Measurements from ENCODE around the gene RAB1A. TPM values are rescaled to one million over a fixed set of nuclear protein-coding genes. Genes with fewer than 3 reads are reported as not detected.

The RAB1A gene
- total and polyA plus RNA-seq, 2 donors (not counting 1 experiment from before 2014, with no cell fraction given), result 26.6 to 42.2 TPM

DNA sequence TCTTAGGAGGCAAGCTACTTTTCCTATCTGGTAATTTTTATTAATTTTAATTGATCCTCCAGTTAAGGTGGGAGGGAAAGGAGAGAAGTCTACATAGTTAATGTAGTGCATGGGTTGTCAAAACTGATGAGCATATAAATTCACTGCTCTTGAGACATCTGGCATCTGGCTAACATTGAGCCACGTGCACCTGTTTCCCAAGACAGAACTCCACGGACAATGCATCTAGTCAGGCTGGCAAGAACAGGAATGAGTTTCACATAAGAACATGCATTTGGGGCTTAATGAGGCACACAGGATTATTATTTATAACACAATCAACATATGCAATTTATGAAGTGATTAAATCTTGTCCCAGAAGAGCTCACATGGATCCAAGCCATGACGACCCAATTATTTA lies 16.2 kb upstream of the RAB1A start:
- Histone ChIP-seq H3K4me3 (ENCODE audit: control extremely low read depth in 1 of 5, extremely low read depth in 1 of 5, insufficient read depth in 1 of 5, low read depth in 2 of 5, low read length in 4 of 5) (no peak overlapping the region), H3K36me3 (replicated peaks in 1 of 2; ENCODE audit: control extremely low read depth in 1 of 2, control insufficient read depth in 1 of 2, extremely low read depth in 1 of 2, insufficient read depth in 2 of 2, low read length in 1 of 2) (no peaks in the 10 kb centered on the region), H4K20me1 (ENCODE audit: control insufficient read depth, insufficient read depth, low read length, poor library complexity, severe bottlenecking) (no peaks in the 10 kb centered on the region), H2AFZ (ENCODE audit: insufficient read depth, low read depth, low read length, poor library complexity, severe bottlenecking) (no peak overlapping the region), H3K27ac (ENCODE audit: low read length in 2 of 2) (no peak overlapping the region), H3K9ac (ENCODE audit: low read length) (no peak overlapping the region), H3K79me2 (ENCODE audit: control insufficient read depth, insufficient read depth, low read length) (no peaks in the 10 kb centered on the region), H3K9me3 (ENCODE audit: control extremely low read depth in 1 of 3, control insufficient read depth in 2 of 3, insufficient read depth in 1 of 3, low read length in 2 of 3) (no peaks in the 10 kb centered on the region), H3K4me1 (ENCODE audit: control insufficient read depth in 2 of 2, insufficient read depth in 2 of 2, low read length in 2 of 2) (no peaks in the 10 kb centered on the region), H3K4me2 (replicated peaks; ENCODE audit: low read depth, low read length, poor library complexity, severe bottlenecking) (no peak overlapping the region), H3K27me3 (replicated peaks in 1 of 4; ENCODE audit: control extremely low read depth in 1 of 4, control insufficient read depth in 3 of 4, insufficient read depth in 4 of 4, low read length in 3 of 4) (no peaks in the 10 kb centered on the region)
- peaks cover 3% of the 10 kb centered on the region for H3K9me3 Mint-ChIP-seq (ENCODE audit: insufficient read depth)
- H3K4me3 Mint-ChIP-seq, result no peak overlapping the region
- no CpG with 5 or more reads among the region's 3 CpGs for WGBS (ENCODE audit: insufficient coverage)
- no peak for ATAC-seq (ENCODE audit: low read depth)
- intact Hi-C loops (cut with micrococcal nuclease), result no loop called here
- CTCF ChIA-PET, result no interaction called here
- DNase-seq, result no peak
- no peaks in the 10 kb centered on the region for H3K4me1 Mint-ChIP-seq
- H3K27ac Mint-ChIP-seq, result no peak overlapping the region
- H3K27me3 Mint-ChIP-seq, result peaks cover 14% of the 10 kb centered on the region
- POLR2A ChIA-PET, result no interaction called here
- no peak for TF ChIP-seq EZH2 (IDR thresholded peaks at IDR 0.05; ENCODE audit: borderline replicate concordance, insufficient read depth, low read depth, low read length, poor library complexity, severe bottlenecking)
- TF ChIP-seq, protein P1, sequence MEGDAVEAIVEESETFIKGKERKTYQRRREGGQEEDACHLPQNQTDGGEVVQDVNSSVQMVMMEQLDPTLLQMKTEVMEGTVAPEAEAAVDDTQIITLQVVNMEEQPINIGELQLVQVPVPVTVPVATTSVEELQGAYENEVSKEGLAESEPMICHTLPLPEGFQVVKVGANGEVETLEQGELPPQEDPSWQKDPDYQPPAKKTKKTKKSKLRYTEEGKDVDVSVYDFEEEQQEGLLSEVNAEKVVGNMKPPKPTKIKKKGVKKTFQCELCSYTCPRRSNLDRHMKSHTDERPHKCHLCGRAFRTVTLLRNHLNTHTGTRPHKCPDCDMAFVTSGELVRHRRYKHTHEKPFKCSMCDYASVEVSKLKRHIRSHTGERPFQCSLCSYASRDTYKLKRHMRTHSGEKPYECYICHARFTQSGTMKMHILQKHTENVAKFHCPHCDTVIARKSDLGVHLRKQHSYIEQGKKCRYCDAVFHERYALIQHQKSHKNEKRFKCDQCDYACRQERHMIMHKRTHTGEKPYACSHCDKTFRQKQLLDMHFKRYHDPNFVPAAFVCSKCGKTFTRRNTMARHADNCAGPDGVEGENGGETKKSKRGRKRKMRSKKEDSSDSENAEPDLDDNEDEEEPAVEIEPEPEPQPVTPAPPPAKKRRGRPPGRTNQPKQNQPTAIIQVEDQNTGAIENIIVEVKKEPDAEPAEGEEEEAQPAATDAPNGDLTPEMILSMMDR (IDR thresholded peaks at IDR 0.05), result no peak

- no peak overlapping the region for H3K27ac ChIP-seq (ENCODE audit: low read length in 2 of 2)
- Mint-ChIP-seq H3K4me1 (no peaks in the 10 kb centered on the region), H3K4me3 (no peak overlapping the region), H3K27ac (no peak overlapping the region), H3K27me3 (peaks cover 14% of the 10 kb centered on the region), H3K9me3 (ENCODE audit: insufficient read depth) (peaks cover 3% of the 10 kb centered on the region)
- H4K20me1 ChIP-seq (ENCODE audit: control insufficient read depth, insufficient read depth, low read length, poor library complexity, severe bottlenecking), result no peaks in the 10 kb centered on the region
- TF ChIP-seq EZH2 (IDR thresholded peaks at IDR 0.05; ENCODE audit: borderline replicate concordance, insufficient read depth, low read depth, low read length, poor library complexity, severe bottlenecking), result no peak
- TF ChIP-seq, protein P1 (IDR thresholded peaks at IDR 0.05), result no peak
- no peaks in the 10 kb centered on the region for H3K36me3 ChIP-seq (replicated peaks in 1 of 2; ENCODE audit: control extremely low read depth in 1 of 2, control insufficient read depth in 1 of 2, extremely low read depth in 1 of 2, insufficient read depth in 2 of 2, low read length in 1 of 2)
- H3K79me2 ChIP-seq (ENCODE audit: control insufficient read depth, insufficient read depth, low read length), result no peaks in the 10 kb centered on the region
- POLR2A ChIA-PET, result no interaction called here
- no peak overlapping the region for H3K4me3 ChIP-seq (ENCODE audit: control extremely low read depth in 1 of 5, extremely low read depth in 1 of 5, insufficient read depth in 1 of 5, low read depth in 2 of 5, low read length in 4 of 5)
- WGBS (ENCODE audit: insufficient coverage), result 50% methylated on average over 1 of the region's 2 CpGs
- no peaks in the 10 kb centered on the region for H3K4me1 ChIP-seq (ENCODE audit: control insufficient read depth in 2 of 2, insufficient read depth in 2 of 2, low read length in 2 of 2)
- no peak overlapping the region for H3K9ac ChIP-seq (ENCODE audit: low read length)
- intact Hi-C loops (cut with micrococcal nuclease), result no loop called here
- H3K9me3 ChIP-seq (ENCODE audit: control extremely low read depth in 1 of 3, control insufficient read depth in 2 of 3, insufficient read depth in 1 of 3, low read length in 2 of 3), result no peaks in the 10 kb centered on the region
- H3K4me2 ChIP-seq (replicated peaks; ENCODE audit: low read depth, low read length, poor library complexity, severe bottlenecking), result no peak overlapping the region
- ATAC-seq (ENCODE audit: low read depth), result no peak
- H3K27me3 ChIP-seq (replicated peaks in 1 of 4; ENCODE audit: control extremely low read depth in 1 of 4, control insufficient read depth in 3 of 4, insufficient read depth in 4 of 4, low read length in 3 of 4), result no peaks in the 10 kb centered on the region
- CTCF ChIA-PET, result no interaction called here
- H2AFZ ChIP-seq (ENCODE audit: insufficient read depth, low read depth, low read length, poor library complexity, severe bottlenecking), result no peak overlapping the region
- no peak for DNase-seq
Observed at GRCh38 chr2:65144571-65144970, 14.7 kb upstream of the RAB1A start.
